HK-2 (cell line): ENCODE results near the gene MS4A18.

ENCODE experiments used
- DNase-seq: peaks from one replicate; pipeline ENCODE4 v3.0.0-alpha.2; 2018; ENCODE audit not compliant: unreplicated experiment

MS4A18 gene

GRCh38 chr11:60786811-60787567, 62.5 kb downstream of the MS4A18 start:
- DNase-seq: no peak

- no peak for DNase-seq
Measured at GRCh38 chr11:60788401-60789125, 64.0 kb downstream of the MS4A18 start.

- no peak for DNase-seq
Measured at GRCh38 chr11:60790726-60791125, 66.2 kb downstream of the MS4A18 start.

GRCh38 chr11:60791153-60791933, 66.8 kb downstream of the MS4A18 start:
- DNase-seq: no peak

- no peak for DNase-seq
Measured at GRCh38 chr11:60792521-60792920, 68.0 kb downstream of the MS4A18 start.
